GM10248 (cell line): ENCODE data around the gene GRIK2.

Source experiments
- CTCF ChIA-PET: fragments of 300-600 bp; sonication (Branson Sonifier 250); formaldehyde crosslinking; extraction: SDS; loops from one replicate; lab custom pipeline; 2021; ENCODE audit warnings: antibody characterized with exemption; lab: Yijun Ruan, JAX
- POLR2A ChIA-PET: fragments of 350-650 bp; sonication (Branson Sonifier 250); formaldehyde crosslinking; extraction: SDS; loops from one replicate; lab custom pipeline; 2020; ENCODE audit warnings: antibody characterized with exemption; lab: Yijun Ruan, JAX
- DNase-seq: peaks from one replicate; pipeline ENCODE4 v3.0.0; 2012; ENCODE audit errors: extremely low spot score
- CTCF ChIP-seq: IDR thresholded peaks from 2 replicates; pipeline ENCODE4 v1.5.1; 2012; ENCODE audit warnings: mild to moderate bottlenecking, low read depth; ENCODE audit errors: extremely low read depth, missing control alignments, control extremely low read depth

The GRIK2 gene

GRCh38 chr6:101550451-101550850 lies 156.9 kb downstream of the GRIK2 start:
- ChIA-PET POLR2A (no interaction called here), CTCF (interaction anchor here (1.2 kb wide), 1 partner anchor 24 kb away, joined by 3 read pairs; no protein-coding TSS in a partner anchor)
- TF ChIP-seq CTCF: no peak
- no peak for DNase-seq

- ChIA-PET POLR2A (no interaction called here), CTCF (interaction anchor here (1.2 to 1.6 kb wide), 3 partner anchors 10 to 35 kb away, joined by 4 read pairs; no protein-coding TSS in a partner anchor)
- no peak for DNase-seq
- TF ChIP-seq CTCF: no peak
Measured at GRCh38 chr6:101554231-101554630, 160.7 kb downstream of the GRIK2 start.

- CTCF ChIA-PET: interaction anchor here (1.0 kb wide), 1 partner anchor 15 kb away, joined by 3 read pairs; no protein-coding TSS in a partner anchor
- POLR2A ChIA-PET: no interaction called here
- no peak for TF ChIP-seq CTCF
- no peak for DNase-seq
Measured at GRCh38 chr6:101558712-101559111, 165.2 kb downstream of the GRIK2 start.

- no peak for DNase-seq
- ChIA-PET CTCF (no interaction called here), POLR2A (no interaction called here)
- no peak for TF ChIP-seq CTCF
Measured at GRCh38 chr6:101572627-101573026, 179.1 kb downstream of the GRIK2 start.

GRCh38 chr6:101577091-101577490 lies 183.6 kb downstream of the GRIK2 start:
- ChIA-PET POLR2A (no interaction called here), CTCF (no interaction called here)
- DNase-seq: no peak
- TF ChIP-seq CTCF: no peak

GRCh38 chr6:101578306-101578705 lies 184.8 kb downstream of the GRIK2 start:
- CTCF ChIA-PET: no interaction called here
- POLR2A ChIA-PET: no interaction called here
- no peak for TF ChIP-seq CTCF
- DNase-seq: no peak

GRCh38 chr6:101582792-101583191 lies 189.3 kb downstream of the GRIK2 start:
- POLR2A ChIA-PET: no interaction called here
- CTCF ChIA-PET: no interaction called here
- no peak for TF ChIP-seq CTCF
- no peak for DNase-seq
